NCI-H446 (cell line): ENCODE data around the gene TTLL4.
"Not testable (repeated sequence)": the region's sequence is repeated elsewhere in the genome, so short reads cannot be mapped to it uniquely, and the experiment has no call there.

ENCODE experiments used
- DNase-seq, 2 experiments: peaks; one replicate each; lab custom pipeline; 2025; lab: John Stamatoyannopoulos, UW

The TTLL4 gene

DNA sequence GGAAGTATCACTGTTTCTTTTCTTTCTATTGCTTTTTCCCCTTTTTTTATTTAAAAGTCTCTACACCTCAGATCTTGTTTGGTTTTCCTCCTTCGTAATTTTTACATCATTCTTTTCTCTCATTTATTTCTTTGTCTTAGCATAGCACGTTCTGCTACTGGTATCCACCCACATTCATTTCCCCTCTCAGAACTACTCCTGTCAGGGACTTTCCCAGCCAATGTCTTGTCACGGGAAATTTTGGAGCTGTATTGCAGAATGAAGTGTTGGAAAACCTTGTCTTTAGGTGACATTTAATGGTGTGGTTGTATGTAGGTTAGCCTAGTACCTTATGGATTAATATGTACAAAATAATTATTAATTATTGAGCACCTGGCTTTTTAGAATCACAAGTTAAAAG is 34.0 kb downstream of the TTLL4 start:
- DNase-seq: no peak

DNA sequence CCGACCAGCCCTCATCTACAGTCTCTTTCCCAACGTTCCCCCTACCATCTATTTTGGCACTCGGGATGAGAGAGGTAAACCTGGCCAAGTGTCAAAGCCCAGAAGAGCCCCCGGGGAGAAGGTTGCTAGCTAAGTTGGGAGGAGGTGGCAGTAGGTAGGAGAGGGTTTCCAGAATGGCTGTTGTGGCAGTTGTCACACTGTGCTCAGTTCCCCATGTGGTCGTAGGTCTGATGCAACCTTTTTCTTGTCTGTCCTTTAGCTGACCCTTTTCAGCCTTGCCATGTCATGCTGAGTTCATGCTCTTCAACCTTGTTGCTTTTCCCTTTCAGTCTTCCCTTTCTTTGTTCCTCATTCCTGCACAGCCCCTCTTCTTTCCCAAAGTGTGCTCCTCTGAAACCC is 34.5 kb downstream of the TTLL4 start:
- DNase-seq: no peak

DNA sequence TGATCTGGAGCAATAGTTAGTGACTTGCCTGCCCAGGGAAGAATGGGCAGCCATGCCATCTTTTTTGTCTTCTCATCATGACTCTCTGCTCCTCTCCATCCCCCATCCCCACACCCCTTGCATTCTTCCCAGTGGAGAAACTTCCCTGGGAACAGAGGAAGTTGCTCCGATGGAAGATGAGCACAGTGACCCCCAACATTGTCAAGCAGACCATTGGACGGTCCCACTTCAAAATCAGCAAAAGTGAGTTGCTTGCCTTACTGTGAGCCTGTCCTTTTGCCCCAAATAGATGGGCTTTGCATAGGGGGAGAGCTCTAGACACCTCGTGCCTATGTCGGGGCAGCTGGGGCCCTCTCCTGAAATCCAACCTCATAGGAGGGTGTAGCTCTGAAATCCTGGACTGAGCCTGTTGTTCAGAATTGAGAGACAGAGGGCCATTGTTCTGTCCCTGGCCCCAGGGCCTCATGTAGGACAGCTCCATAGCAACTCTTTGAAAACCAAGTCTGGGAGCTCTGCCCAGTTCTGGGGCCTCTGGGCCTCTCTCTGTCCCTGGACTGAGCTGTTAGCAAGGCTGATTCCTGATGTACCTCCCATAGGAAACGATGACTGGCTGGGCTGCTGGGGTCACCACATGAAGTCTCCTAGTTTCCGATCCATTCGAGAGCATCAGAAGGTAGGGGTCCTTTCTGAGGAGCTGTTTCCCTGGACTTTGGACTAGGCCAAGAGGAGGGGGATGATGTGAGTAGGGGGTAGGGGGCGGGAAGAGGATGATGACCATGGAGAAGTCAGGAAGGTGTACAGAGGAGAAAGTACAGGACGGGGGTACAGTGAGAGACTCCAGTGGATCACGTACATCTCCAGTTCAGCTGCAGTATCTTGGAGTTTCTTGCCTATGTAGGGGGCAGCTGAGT is 35.2 kb downstream of the TTLL4 start:
- DNase-seq: no peak

- no peak for DNase-seq
These were observed 35.8 kb downstream of the TTLL4 start for GRCh38 chr2:218746470-218746795.

- no peak for DNase-seq
These were observed 36.3 kb downstream of the TTLL4 start for GRCh38 chr2:218746960-218747359.

- DNase-seq: no peak
These were observed 38.3 kb downstream of the TTLL4 start for GRCh38 chr2:218748741-218749441.

DNA sequence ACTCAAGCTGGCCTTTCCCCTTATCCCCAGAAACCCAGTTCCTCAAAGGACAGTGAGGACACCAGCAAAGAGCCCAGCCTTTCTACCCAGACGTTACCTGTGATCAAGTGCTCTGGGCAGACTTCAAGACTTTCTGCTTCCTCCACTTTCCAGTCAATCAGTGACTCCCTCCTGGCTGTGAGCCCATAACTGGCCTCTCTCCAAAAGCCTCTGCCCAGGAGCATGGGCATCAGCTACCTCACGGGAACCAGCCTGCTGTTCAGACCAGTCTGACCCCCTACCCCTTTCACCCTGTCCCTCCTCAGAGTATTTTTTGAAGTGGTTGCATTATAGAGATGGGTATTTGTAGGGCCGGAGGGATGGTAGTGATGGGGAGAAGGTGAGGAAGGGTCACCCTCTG is 43.6 kb downstream of the TTLL4 start:
- no peak for DNase-seq

- DNase-seq: no peak
These were observed 44.1 kb downstream of the TTLL4 start for GRCh38 chr2:218754781-218755180.

DNA sequence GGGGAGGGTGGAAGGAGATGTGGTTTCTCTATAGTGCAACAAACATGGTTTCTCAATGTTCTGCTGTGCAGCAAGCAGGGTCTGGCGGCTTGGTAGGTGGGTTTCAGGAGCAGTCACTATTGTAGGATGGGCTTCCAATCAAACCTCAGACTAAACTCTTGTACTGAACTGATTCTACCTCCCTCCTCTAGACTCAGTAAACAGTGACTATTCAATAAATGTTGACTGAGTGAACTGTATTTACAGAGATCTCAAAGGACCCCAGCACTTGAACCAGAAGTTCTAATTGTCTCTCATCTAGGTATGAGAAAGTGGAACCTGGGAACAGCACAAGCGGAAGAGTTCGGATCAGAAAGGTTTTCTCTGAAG is 44.5 kb downstream of the TTLL4 start:
- DNase-seq: no peak

DNA sequence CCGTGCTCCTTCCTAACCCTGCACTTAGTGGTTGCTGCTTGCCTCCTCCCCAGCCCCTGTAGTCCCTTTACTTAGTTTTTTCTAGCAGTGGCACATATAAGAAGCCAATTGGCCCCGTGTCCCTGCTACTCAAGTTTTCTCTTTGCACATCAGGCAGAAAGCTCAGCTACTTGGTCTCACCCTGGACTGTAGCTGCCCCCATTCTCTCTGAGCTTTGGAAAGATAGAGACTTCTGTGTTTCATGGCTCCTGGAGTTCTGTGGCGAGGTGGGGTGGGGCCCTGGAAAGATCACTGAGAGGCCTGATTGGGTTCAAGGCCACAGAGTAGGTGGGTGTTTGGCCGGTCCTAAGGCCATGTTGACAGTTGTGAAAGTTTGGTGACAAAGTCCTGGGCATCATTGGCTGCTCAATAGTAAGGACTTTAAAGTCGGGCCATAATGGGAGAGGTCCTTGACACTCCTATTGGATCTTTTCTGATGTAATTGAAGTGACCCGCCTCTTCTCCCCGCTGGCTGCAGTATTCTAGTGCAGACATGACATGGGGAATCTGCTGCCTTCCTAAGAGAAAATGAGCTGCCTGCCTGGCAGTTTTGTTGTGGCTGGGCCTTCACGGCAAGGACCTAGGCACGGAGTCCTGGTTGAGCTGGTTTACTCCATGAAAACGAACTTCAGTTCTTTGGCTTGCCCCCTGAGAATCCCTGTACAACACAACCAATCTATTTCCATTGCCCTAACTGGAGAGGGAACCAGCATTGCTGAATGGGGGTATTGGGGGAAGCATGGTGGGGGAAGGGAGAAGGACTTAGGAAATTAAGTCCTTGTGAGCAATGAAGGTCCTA is 45.2 kb downstream of the TTLL4 start:
- no peak for DNase-seq

DNA sequence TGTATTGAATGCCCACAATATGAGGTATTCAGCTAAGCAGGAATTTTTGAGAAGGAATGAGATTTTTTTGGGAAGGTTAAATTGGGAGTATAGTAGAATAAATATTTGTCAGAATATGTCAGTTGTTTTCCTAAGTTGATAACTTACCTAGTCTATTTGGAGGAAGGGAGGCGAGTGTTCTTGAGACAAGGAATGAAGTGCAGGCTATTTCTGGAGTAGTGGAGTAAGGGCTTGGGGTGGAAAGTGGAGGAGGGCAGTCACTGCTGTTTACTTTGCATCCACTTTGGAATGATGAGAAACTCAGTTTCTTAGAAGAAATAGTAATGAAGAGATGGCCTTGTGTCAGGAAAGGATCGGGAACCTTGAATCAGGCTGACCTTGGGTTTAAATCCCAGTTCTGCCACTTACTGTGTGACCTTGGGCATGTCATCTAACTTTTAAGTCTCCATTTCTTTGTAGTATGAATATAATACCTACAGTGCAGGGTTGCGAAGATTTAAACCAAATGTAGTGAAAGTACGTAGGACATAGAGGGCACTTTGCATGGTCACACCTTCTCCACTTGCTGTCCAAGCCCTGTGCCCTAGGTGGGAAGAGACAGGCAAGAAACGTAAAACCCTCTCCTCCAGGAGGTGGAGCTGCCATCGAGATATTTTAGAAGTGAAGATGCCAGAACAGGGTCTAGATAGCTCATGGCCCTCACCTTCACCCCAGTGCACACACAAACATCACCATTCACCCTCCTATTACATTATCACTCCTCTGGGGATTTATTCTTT is 46.2 kb downstream of the TTLL4 start:
- DNase-seq: no peak

DNA sequence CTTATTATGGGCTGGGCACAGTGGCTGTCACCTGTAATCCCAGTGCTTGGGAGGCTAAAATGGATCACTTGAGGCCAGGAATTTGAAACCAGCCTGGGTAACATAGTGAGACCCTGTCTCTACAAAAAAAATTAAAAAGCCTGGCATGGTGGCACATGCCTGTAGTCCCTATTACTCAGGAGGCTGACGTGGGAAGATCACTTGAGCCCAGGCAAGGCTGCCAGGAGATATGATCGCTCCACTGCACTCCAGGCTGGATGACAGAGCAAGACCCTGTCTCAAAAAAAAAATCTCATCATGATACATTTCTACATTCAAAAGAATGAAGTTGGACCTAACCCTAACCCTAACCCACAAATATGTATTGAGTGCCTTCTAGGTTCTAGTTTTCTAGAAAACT is 51.2 kb downstream of the TTLL4 start:
- DNase-seq: no peak

- not testable (repeated sequence) for DNase-seq
These were observed 62.1 kb downstream of the TTLL4 start for GRCh38 chr2:218772759-218773158.

DNA sequence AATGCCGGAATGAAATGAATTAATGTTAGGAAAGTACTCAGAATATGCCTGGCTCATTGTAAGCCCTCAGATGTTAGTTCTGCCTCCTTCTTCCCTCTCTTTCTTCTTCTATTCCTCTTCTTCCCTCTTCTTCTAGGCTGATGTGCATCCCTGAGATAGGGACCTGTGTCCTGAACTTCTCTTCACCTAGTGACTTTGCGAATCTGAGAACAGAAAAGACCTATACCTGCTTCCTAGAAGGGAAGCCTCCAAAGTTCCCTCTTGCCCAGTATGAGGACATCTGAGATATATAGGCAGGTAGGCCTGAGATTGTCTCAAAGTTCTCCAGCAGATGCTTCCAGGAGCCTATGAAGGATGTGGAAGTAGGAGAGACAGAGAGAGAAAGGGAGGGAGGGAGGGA is 63.2 kb downstream of the TTLL4 start:
- DNase-seq: no peak

DNA sequence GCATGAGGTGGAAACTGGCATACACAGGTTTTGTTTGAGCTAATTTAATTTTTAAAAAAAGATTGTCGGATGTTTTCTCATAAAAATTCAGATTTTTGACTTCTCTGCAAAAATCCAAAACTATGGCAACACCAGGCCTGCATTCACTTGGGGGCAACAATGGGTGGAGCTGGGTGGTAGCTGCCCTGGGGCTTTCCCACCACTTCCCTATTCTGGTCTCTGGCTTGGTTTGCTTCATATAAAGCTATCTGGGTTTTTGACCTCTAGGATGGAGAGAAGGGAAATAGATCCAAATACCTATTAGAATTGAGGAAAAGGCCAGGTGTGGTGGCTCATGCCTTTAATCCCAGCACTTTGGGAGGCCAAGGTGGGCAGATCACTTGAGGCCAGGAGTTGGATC is 65.9 kb downstream of the TTLL4 start:
- DNase-seq: no peak

- DNase-seq: no peak
These were observed 66.8 kb downstream of the TTLL4 start for GRCh38 chr2:218777276-218777990.

DNA sequence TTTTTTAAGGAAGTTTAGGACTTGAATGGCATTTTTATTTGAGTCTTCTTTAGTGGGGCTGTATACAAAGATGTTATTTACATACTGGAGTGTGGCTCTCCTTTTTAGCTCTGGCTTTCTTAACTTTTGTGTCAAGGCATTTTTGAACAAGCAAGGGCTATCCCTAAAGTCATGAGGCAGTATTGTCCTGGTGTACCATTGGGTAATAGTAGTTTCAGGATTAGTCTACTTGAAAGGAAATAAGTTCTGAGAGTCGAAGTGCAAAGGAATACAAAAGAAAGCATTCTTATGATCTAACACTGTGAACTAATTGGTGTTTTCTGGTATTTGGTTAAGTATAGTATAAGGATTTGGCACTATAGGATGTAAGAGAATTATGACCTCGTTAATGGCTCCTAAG is 69.4 kb downstream of the TTLL4 start:
- no peak for DNase-seq

DNA sequence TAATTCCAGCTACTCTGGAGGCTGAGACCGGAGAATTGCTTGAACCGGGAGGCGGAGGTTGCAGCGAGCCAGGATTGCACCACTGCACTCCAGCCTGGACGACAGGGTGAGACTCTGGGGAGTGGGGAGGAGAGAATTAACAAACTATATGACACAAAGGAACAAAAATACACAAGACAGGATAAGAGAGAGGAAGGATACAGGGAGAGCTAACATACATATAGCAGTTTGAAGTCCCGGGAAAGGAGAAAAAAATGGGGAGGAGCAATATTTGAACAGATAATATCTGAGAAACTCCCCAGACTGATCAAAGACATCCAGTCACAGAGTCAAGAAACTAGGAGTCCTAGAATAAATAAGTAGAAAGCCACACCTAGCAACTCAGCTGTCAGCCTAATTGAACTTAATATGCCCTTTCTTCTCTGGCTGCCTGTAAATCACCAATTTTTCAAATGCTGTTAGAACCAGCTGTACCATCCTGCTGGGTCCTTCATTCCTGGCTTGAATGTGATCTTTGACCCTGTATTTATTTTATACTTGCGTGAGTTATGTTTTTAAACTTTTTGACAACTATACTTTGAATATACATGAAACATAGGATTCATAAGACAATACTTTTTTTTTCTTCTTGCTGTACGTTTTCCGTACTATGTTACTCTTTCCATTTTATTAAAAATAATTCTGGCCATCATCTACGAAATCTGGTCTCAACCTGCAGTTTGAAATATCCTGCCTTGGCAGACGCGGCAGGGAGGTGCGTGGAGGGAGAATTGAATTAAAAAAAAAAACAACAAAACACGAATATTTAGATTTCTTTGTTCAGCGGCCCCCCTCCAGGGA is 70.4 kb downstream of the TTLL4 start:
- no peak for DNase-seq

GRCh38 chr2:218781691-218782527 is 71.3 kb downstream of the TTLL4 start, which contains the start of gene CYP27A1:
TSS of gene CYP27A1 (plus strand) at chr2:218782147. CDS start at chr2:218782183, 36 bp downstream.
- DNase-seq: no peak
